ENCODE results near the gene PLD2.

DNA sequence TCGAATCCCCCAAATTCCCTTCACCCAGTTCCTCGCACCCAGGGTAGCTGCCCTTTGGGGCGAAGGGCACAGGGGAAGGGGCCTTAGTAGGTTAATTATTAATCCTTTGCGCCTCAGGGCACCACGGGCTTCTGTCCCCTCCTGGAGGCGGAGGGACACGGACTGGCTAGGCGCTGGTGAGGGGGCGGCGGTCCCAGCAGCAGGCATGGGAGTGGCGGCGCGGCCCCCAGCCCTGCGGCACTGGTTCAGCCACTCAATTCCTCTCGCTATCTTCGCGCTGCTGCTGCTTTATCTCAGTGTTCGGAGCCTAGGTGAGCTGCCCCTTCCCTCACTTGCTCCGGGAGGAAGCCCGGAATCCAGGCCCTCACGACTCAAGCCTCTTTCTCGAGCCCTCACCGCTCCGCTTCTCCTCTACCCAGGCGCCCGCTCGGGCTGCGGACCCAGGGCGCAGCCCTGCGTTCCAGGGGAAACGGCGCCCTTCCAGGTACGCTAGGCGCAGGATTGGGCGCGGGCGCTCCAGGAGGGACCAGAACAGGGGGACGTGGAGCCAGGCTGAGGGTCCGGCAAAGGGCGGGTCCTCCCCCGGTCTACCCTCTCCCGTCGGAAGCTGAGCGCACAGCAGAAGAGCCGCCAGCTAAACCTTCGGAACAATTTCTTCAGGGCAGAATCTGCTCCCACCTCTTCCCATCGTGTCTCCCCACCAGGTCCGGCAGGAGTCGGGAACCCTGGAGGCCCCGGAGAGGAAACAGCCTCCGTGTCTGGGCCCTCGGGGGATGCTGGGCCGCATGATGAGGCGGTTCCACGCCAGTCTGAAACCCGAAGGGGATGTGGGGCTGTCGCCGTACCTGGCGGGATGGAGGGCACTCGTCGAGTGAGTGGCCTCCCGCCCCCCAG, 17.9 kb upstream of the PLD2 start, which contains the start of gene GLTPD2:
- TF ChIP-seq, protein P1, sequence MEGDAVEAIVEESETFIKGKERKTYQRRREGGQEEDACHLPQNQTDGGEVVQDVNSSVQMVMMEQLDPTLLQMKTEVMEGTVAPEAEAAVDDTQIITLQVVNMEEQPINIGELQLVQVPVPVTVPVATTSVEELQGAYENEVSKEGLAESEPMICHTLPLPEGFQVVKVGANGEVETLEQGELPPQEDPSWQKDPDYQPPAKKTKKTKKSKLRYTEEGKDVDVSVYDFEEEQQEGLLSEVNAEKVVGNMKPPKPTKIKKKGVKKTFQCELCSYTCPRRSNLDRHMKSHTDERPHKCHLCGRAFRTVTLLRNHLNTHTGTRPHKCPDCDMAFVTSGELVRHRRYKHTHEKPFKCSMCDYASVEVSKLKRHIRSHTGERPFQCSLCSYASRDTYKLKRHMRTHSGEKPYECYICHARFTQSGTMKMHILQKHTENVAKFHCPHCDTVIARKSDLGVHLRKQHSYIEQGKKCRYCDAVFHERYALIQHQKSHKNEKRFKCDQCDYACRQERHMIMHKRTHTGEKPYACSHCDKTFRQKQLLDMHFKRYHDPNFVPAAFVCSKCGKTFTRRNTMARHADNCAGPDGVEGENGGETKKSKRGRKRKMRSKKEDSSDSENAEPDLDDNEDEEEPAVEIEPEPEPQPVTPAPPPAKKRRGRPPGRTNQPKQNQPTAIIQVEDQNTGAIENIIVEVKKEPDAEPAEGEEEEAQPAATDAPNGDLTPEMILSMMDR (IDR thresholded peaks at IDR 0.05), result no peak
- TF ChIP-seq POLR2A (IDR thresholded peaks at IDR 0.05) (no peak), POLR2AphosphoS5 (IDR thresholded peaks at IDR 0.05) (no peak), EP300 (IDR thresholded peaks at IDR 0.05; ENCODE audit: low read depth) (no peak)
